Left ventricle myocardium superior (tissue), 1 donor: Measurements from ENCODE around the gene SMIM7. TPM values are rescaled to one million over a fixed set of nuclear protein-coding genes. Genes with fewer than 3 reads are reported as not detected.

Source experiments
- ATAC-seq: fragments of 200-7000 bp; cut with Tn5 transposase; one replicate; pipeline ENCODE4 v1.9.1; 2020; ENCODE audit warnings: mild to moderate bottlenecking, moderate library complexity
- DNase-seq: peaks from one replicate; pipeline ENCODE4 v3.0.0-alpha.2; 2020
- intact Hi-C: fragments of 100-400 bp; cut with micrococcal nuclease; formaldehyde crosslinking; loops from one replicate; pipeline ENCODE4 v1.11.0; 2022
- total RNA-seq: library from RNA; stranded (reverse); fragmentation: NEBNext Ultra II Directional; extraction: Animal tissue kit (Norgen Biotek cat#: 25700); gene quantifications from one replicate; pipeline ENCODE4 v1.2.1, GENCODE V29; 2021
- donor health status: DM: no; HTN: yes; CAD: no; lungs with severe emphysema.

Gene SMIM7
- total RNA-seq, 1 donor from 2014 or later, result 32.5 TPM

- intact Hi-C loops, result no loop called here
- DNase-seq, result no peak
These were observed 33.1 kb downstream of the SMIM7 start for GRCh38 chr19:16626796-16627192.

GRCh38 chr19:16625163-16625958 lies 34.6 kb downstream of the SMIM7 start:
- DNase-seq (no peak), ATAC-seq (no peak)
- intact Hi-C loops, result no loop called here

More at GRCh38 chr19:16626796-16627192, 33.1 kb downstream of the SMIM7 start:
- ATAC-seq, result no peak

- ATAC-seq (no peak), DNase-seq (no peak)
- intact Hi-C loops, result no loop called here
These were observed 35.7 kb downstream of the SMIM7 start for GRCh38 chr19:16624236-16624635.

GRCh38 chr19:16623576-16623975 lies 36.4 kb downstream of the SMIM7 start:
- intact Hi-C loops, result no loop called here
- ATAC-seq (no peak), DNase-seq (no peak)

- ATAC-seq, result no peak
- intact Hi-C loops, result no loop called here
- no peak for DNase-seq
These were observed 36.9 kb downstream of the SMIM7 start for GRCh38 chr19:16623066-16623465.

GRCh38 chr19:16621165-16621800 lies 38.7 kb downstream of the SMIM7 start:
- DNase-seq (no peak), ATAC-seq (no peak)
- intact Hi-C loops, result no loop called here

- ATAC-seq, result no peak
- intact Hi-C loops, result no loop called here
These were observed 39.4 kb downstream of the SMIM7 start for GRCh38 chr19:16620584-16620983.

GRCh38 chr19:16620018-16620417 lies 39.9 kb downstream of the SMIM7 start:
- intact Hi-C loops, result no loop called here
- DNase-seq (peak; percentile 26), ATAC-seq (peak; percentile 18)

More at GRCh38 chr19:16620584-16620983, 39.4 kb downstream of the SMIM7 start:
- DNase-seq, result no peak

GRCh38 chr19:16619457-16619856 lies 40.5 kb downstream of the SMIM7 start:
- DNase-seq, result peak; percentile 86

GRCh38 chr19:16618248-16618647 lies 41.7 kb downstream of the SMIM7 start:
- ATAC-seq (no peak), DNase-seq (no peak)
- intact Hi-C loops, result no loop called here

More at GRCh38 chr19:16619457-16619856, 40.5 kb downstream of the SMIM7 start:
- peak; percentile 89 for ATAC-seq
- intact Hi-C loops, result no loop called here

- no peak for DNase-seq
- intact Hi-C loops, result no loop called here
- no peak for ATAC-seq
These were observed 44.1 kb downstream of the SMIM7 start for GRCh38 chr19:16615808-16616207.

GRCh38 chr19:16614941-16615340 lies 45.0 kb downstream of the SMIM7 start:
- ATAC-seq (no peak), DNase-seq (peak; percentile 3)
- intact Hi-C loops, result no loop called here

GRCh38 chr19:16613841-16614240 lies 46.1 kb downstream of the SMIM7 start:
- no peak for ATAC-seq
- DNase-seq, result no peak
- intact Hi-C loops, result no loop called here

GRCh38 chr19:16612636-16613035 lies 47.3 kb downstream of the SMIM7 start:
- intact Hi-C loops, result no loop called here
- ATAC-seq, result no peak
- no peak for DNase-seq

GRCh38 chr19:16611121-16611520 lies 48.8 kb downstream of the SMIM7 start:
- DNase-seq, result peak; percentile 23
- intact Hi-C loops, result no loop called here
- ATAC-seq, result no peak

GRCh38 chr19:16609511-16610200 lies 50.3 kb downstream of the SMIM7 start:
- ATAC-seq (no peak), DNase-seq (no peak)
- intact Hi-C loops, result no loop called here

GRCh38 chr19:16608290-16608739 lies 51.6 kb downstream of the SMIM7 start:
- intact Hi-C loops, result no loop called here
- DNase-seq (no peak), ATAC-seq (peak; percentile 71)

GRCh38 chr19:16607819-16608218 lies 52.1 kb downstream of the SMIM7 start:
- intact Hi-C loops, result no loop called here
- peak; percentile 48 for DNase-seq
- peak; percentile 21 for ATAC-seq

- ATAC-seq (peak; percentile 61), DNase-seq (peak; percentile 70)
- intact Hi-C loops, result no loop called here
These were observed 54.4 kb downstream of the SMIM7 start for GRCh38 chr19:16605553-16605994.

- intact Hi-C loops, result no loop called here
- DNase-seq, result no peak
- ATAC-seq, result no peak
These were observed 54.8 kb downstream of the SMIM7 start for GRCh38 chr19:16605115-16605514.
